HG03432 (cell line): ENCODE results near the gene HS3ST4.

Experiments
- ATAC-seq: cut with Tn5 transposase; IDR thresholded peaks from one replicate; pipeline ENCODE4 v1.9.1; 2021; ENCODE audit warnings: mild to moderate bottlenecking, moderate library complexity; ENCODE audit not compliant: unreplicated experiment

The HS3ST4 gene

GRCh38 chr16:25886598-25886997 lies 194.8 kb downstream of the HS3ST4 start:
- no peak for ATAC-seq

- no peak for ATAC-seq
Measured at GRCh38 chr16:25888868-25889267, 197.1 kb downstream of the HS3ST4 start.

- ATAC-seq: no peak
Measured at GRCh38 chr16:25893332-25893731, 201.6 kb downstream of the HS3ST4 start.

GRCh38 chr16:25894093-25894492 lies 202.3 kb downstream of the HS3ST4 start:
- ATAC-seq: no peak

- no peak for ATAC-seq
Measured at GRCh38 chr16:25895380-25895779, 203.6 kb downstream of the HS3ST4 start.

GRCh38 chr16:25896411-25896810 lies 204.7 kb downstream of the HS3ST4 start:
- ATAC-seq: no peak

GRCh38 chr16:25897702-25898101 lies 205.9 kb downstream of the HS3ST4 start:
- no peak for ATAC-seq

GRCh38 chr16:25905810-25906209 lies 214.1 kb downstream of the HS3ST4 start:
- no peak for ATAC-seq

GRCh38 chr16:25910971-25911370 lies 219.2 kb downstream of the HS3ST4 start:
- ATAC-seq: no peak

- no peak for ATAC-seq
Measured at GRCh38 chr16:25912321-25912720, 220.6 kb downstream of the HS3ST4 start.

- no peak for ATAC-seq
Measured at GRCh38 chr16:25914357-25914962, 222.7 kb downstream of the HS3ST4 start.

- ATAC-seq: no peak
Measured at GRCh38 chr16:25916037-25916436, 224.3 kb downstream of the HS3ST4 start.

GRCh38 chr16:25922438-25922837 lies 230.7 kb downstream of the HS3ST4 start:
- ATAC-seq: no peak

GRCh38 chr16:25925421-25925820 lies 233.7 kb downstream of the HS3ST4 start:
- no peak for ATAC-seq

GRCh38 chr16:25931473-25932035 lies 239.8 kb downstream of the HS3ST4 start:
- no peak for ATAC-seq

- ATAC-seq: no peak
Measured at GRCh38 chr16:25941800-25942499, 250.2 kb downstream of the HS3ST4 start.

GRCh38 chr16:25950586-25951281 lies 259.0 kb downstream of the HS3ST4 start:
- ATAC-seq: no peak

GRCh38 chr16:25951999-25952398 lies 260.2 kb downstream of the HS3ST4 start:
- no peak for ATAC-seq

- ATAC-seq: no peak
Measured at GRCh38 chr16:25952983-25953382, 261.2 kb downstream of the HS3ST4 start.

- no peak for ATAC-seq
Measured at GRCh38 chr16:25957707-25958106, 265.9 kb downstream of the HS3ST4 start.

GRCh38 chr16:25959221-25959620 lies 267.5 kb downstream of the HS3ST4 start:
- no peak for ATAC-seq
